Coronary artery (tissue), 2 donors: ENCODE measurements around the gene WSB1.
A peak's percentile ranks its signal among the peaks of the same experiment; 100 is the strongest.

Experiments
- DNase-seq: peaks from one replicate; pipeline ENCODE4 v3.0.0-alpha.2; 2017; ENCODE audit warnings: low spot score
- H3K27ac ChIP-seq, 2 donors: fragments of 200-600 bp; sonication (generic); one replicate each; pipeline ENCODE4 v1.5.1; 2016 to 2019
- H3K4me3 ChIP-seq: fragments of 200-600 bp; sonication (generic); 2 replicates; pipeline ENCODE4 v1.5.1; 2016; ENCODE audit warnings: mild to moderate bottlenecking, moderate library complexity
- CTCF ChIP-seq: fragments of 200-600 bp; sonication (generic); IDR thresholded peaks from one replicate; pipeline ENCODE4 v1.5.1; 2019; ENCODE audit warnings: antibody characterized with exemption

Gene WSB1

DNA sequence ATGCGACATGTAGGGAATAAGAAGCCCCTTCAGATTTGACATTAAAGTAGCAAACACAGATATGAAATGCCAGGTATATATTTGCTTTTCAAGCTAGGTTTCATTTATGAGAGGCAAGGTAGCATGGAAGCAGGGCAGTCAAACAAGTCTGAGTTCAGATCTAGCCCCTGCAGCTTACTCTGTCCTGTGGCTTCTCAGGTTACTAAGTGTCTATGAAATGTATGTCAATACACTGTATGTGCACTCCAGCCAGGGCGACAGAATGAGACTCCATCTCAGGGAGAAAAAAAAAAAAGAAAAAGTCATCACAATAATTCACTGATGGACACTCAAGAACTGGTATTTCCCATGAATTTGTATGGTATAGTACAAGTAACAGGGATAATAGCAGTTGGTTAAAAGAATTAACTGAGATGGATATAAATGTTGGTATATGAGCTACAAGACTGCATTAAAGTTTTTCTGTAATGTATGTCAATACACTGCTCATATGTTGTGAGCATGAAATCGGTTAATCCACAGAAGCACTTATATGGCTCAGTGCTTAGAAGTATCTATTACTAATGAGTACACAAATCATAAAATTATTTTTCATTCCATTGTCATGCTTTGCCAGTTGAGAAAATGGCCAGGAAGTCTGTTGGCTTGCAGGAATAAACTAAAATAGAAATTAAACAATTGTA lies 2.9 kb upstream of the WSB1 start:
- H3K4me3 ChIP-seq, result no peak overlapping the region
- no peak for TF ChIP-seq CTCF
- no peak overlapping the region for H3K27ac ChIP-seq
- DNase-seq, result no peak

GRCh38 chr17:27293359-27293897 lies 486 bp upstream of the WSB1 start:
- TF ChIP-seq CTCF, result no peak
- H3K4me3 ChIP-seq, result peak overlapping the region; percentile 97
- H3K27ac ChIP-seq, result peak overlapping the region; percentile 99 to 100
- no peak for DNase-seq

GRCh38 chr17:27294689-27295630 lies 1.0 kb downstream of the WSB1 start:
- TF ChIP-seq CTCF, result no peak
- Histone ChIP-seq H3K4me3 (peak overlapping the region; percentile 97), H3K27ac (peak overlapping the region; percentile 99 to 100)
- DNase-seq, result peak; percentile 84

GRCh38 chr17:27295945-27296344 lies 2.0 kb downstream of the WSB1 start:
- no peak for TF ChIP-seq CTCF
- no peak for DNase-seq
- Histone ChIP-seq H3K27ac (peak overlapping the region; percentile 99 to 100), H3K4me3 (peak overlapping the region; percentile 97)

DNA sequence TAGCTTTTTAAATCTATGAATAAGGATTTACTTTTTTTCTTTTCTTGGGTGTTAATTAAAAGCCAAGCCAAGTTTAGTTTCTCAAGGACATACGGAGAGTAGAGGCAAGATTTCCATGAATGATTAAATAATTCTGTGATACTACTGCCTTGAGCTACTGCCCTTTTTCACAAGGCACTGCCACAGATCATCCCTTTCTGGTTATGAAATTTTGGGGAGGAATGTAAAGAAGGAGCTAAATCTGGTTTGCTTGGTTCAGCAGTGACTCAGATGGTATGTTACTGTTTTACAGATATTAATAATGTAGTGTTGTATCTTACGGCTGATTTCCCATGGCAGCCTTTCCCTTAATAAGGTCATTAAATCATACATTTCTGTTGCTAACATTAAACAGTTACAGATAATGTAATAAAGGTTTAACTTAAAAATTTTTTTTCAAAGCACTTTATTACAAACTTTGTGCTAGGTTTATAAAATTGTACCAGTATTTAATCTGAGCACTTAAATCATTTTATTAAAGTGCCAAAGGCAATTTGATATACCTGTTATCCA lies 2.6 kb downstream of the WSB1 start:
- H3K4me3 ChIP-seq, result peak overlapping the region; percentile 97
- no peak for DNase-seq

More for the DNA sequence above, 2.6 kb downstream of the WSB1 start:
- TF ChIP-seq CTCF, result no peak
- peak overlapping the region; percentile 46 to 99 for H3K27ac ChIP-seq
